HG02623 (cell line): Measurements from ENCODE around the gene TEX50.
"Not testable (repeated sequence)": the region's sequence is repeated elsewhere in the genome, so short reads cannot be mapped to it uniquely, and the experiment has no call there.

Source experiments
- ATAC-seq: cut with Tn5 transposase; IDR thresholded peaks from one replicate; pipeline ENCODE4 v1.9.1; 2021; ENCODE audit warnings: moderate library complexity; ENCODE audit not compliant: unreplicated experiment

The TEX50 gene

DNA sequence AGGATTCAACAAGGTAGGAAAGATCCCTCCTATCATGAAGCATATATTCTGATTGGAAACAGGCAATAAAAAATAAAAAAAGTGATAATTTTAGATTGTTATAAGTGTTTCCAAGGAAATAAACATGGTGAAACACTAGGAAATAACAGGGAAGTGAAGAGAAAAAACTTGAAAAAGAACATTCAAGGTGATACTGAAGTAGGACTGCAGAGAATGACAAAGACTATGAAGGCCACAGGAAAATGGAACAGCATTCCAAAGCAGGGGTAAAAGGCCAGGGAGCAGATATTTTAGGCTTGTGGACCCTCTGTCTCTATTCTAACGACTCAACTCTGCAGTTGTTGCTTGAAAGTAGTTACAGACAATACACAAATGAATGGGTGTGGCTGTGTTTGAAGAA is 26.6 kb downstream of the TEX50 start:
- no peak for ATAC-seq

DNA sequence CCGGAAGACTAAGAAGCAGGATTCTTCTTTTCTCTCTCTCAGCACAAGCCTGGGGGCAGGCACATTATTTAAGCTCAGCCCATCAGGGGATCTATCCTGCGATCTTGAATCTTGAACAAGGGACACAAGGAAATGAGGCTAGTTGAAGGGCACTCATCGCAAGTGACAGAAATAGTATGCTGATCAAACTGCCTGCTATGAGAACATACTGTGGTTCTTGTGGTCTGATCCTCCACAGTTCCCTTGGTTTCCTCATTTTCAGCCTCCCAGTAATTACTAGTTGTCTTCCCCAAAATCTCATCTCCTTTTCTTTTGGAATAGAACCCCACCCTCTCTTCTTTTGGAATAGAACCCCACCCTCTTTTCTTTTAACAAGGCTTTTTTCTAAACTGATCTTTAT is 28.0 kb downstream of the TEX50 start:
- no peak for ATAC-seq

DNA sequence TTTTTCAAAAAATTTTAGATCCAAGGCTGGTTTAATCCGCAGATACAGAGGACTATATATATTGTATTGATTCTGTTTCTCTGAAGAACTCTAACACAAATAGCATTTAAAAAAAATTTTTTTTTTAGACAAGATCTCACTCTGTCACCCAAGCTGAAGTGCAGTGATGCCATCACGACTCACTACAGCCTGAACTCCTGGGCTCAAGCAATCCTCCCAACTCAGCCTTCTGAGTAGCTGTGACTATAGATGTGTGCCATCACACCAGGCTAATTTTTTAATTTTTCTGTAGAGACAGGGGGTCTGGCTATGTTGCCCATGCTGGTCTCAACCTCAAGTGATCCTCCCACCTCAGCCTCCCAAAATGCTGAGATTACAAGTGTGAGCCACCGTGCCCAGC is 31.5 kb downstream of the TEX50 start:
- ATAC-seq = no peak

DNA sequence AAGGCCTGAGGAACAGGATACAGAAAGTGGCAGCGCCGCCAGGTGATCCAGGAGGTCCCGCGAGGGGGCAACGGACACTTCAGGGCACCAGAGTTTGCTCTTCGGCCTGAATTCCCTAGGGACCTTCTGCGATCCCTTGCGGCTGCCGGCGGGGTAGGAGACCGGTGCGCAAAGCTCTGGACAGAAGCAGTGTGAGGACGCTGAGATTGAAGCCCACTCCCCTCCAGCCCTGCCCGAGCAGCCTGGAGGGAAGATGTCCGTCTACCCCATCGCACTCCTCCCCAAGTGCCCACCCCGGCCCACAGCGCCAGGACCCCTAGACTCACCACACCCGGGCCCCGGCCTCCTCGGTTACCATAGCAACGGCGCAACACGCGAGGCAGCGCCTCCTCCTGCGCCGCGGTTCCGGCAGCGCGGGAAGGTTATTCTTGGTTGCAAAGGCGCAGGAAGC is 34.4 kb downstream of the TEX50 start, which contains the start of gene ANKRD45:
Gene ANKRD45 (minus strand): TSS at position 361 of the 451 bp plus-strand sequence. CDS start 10,433 bp downstream, outside the sequence.
- no peak for ATAC-seq

DNA sequence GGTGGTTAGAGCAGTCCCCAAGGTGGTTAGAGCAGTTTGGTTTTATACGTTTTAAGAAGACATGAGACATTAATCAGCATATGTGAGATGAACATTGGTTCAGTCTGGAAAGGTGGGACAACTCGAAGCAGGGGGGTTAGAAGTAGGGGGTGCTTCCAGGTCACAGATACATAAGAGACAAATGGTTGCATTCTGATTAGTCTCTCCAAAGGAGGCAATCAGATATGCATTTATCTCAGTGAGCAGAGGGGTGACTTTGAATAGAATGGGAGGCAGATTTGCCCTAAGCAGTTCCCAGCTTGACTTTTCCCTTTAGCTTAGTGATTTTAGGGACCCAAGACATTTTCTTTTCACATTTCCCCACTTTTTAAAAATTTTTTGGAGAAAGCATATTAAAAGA is 39.4 kb downstream of the TEX50 start:
- not testable (repeated sequence) for ATAC-seq

DNA sequence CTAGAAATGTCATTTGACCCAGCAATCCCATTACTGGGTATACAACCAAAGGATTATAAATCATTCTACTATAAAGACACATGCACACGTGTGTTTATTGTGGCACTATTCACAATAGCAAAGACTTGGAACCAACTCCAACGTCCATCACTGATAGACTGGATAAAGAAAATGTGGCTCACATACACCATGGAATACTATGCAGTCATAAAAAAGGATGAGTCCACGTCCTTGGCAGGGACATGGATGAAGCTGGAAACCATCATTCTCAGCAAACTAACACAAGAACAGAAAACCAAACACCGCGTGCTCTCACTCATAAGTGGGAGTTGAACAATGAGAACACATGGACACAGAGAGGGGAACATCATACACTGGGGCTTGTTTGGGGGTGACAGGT is 45.0 kb downstream of the TEX50 start:
- ATAC-seq = not testable (repeated sequence)

DNA sequence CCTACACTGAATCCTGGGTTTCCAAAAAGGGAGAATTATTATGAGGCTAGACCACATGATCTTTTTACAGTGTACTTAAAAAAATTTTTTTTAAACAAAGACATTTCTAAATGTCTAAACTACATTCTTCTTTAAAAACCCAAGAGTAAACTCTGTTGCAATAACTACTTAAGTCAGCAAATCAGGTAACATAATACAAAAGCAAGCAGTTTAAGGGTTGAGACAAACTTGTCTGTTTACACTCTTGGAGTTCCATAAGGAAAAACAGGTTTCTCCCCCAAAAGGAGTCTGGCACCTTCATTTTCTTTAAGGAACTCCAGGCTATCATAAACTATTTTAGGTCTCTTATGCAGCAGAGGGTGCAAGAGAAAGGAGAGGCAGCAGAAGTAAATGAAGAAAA is 47.0 kb downstream of the TEX50 start:
- no peak for ATAC-seq

DNA sequence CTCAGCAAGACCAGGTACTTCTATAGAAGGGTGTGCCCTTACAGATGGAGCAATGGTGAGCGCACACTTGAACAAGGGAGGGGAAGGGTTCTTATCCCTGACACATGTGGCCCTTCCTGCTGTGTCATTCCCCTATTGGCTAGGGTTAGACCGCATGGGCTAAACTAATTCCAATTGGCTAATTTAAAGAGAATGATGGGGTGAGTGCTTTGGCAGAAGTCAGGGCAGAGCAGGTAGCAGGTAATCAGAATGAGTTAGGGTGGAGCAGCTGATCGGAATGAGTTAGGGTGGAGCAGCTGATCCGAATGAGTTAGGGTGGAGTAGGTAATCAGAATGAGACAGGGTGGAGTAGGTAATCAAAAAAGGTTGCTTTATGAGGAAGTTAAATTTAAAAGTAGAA is 48.7 kb downstream of the TEX50 start:
- not testable (repeated sequence) for ATAC-seq

DNA sequence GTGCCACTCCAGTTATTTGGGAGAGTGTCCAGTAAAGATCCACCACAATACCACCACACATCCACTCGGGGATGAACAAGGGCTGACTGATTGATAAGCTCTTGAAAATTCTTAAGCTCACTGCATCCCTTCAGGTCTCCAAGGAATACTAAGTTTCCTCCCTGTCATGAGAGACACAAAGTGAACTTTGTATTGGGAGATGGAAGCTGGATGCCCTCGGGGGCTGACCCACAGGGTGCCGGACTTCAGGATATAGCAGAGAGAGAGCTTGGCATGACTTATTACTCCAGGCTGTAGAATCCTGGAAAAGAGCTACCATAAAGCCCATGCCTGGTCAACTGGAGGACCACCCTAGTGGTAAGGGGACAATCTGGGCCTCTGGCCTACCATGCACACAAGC is 50.0 kb downstream of the TEX50 start:
- ATAC-seq = not testable (repeated sequence)
